ENCODE data around the gene ZMIZ1.

Gene ZMIZ1

GRCh38 chr10:79070081-79070605, 1.4 kb downstream of the ZMIZ1 start:
- TF ChIP-seq CTCF (IDR thresholded peaks at IDR 0.05; ENCODE audit: extremely low read depth, missing control alignments), result no peak
- DNase-seq (ENCODE audit: low spot score), result peak; percentile 32

- no peak for TF ChIP-seq CTCF (IDR thresholded peaks at IDR 0.05; ENCODE audit: extremely low read depth, missing control alignments)
- DNase-seq (ENCODE audit: low spot score), result no peak
These were observed 2.0 kb downstream of the ZMIZ1 start for GRCh38 chr10:79070606-79071395.

DNA sequence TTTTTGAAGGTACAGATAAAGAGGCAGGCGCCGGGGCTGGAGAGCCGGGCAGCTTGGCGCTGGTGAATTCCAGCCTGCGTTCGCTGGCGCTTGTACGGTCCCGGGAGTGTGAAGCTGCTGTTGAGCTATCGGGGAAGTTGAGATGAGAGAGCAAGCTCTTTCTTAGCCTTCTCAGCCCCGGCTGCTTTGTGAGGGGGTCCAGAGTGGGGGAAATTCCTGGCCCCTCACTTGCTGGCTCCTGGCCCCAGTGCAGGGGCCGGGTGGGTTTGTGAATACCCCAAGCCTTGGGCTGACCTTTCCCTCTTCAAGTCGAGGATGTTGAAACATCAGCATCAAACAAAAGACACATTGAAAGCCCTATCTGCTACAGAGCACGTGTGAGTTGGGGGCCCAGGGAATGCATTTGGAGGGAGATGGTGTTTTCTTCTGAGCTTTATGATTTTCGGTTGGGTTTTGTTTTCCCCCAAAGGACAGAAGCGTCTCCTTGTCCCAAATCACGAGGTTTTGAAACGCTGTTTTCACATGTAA, 2.7 kb downstream of the ZMIZ1 start:
- no peak for DNase-seq (ENCODE audit: low spot score)
- TF ChIP-seq CTCF (IDR thresholded peaks at IDR 0.05; ENCODE audit: extremely low read depth, missing control alignments), result no peak

DNA sequence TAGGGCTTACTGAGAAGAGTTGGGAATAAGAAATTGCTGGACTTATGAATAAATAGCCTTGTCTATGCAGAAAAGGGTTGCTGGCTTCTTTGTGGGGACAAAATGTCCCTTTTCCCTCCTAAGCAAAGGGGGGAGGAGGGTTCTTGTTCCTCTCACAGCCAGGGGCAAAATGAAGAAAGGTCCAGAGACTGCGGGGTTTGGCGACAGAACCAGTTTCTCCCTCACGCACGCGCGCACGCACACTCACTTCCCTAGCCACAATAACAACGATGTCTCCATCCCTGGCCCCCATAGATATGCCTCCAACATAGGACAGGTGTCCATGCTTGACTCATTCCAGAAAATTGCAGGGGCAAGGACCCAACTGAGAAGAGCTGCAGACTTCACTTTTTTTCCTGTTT, 3.3 kb downstream of the ZMIZ1 start:
- TF ChIP-seq CTCF (IDR thresholded peaks at IDR 0.05; ENCODE audit: extremely low read depth, missing control alignments), result no peak
- no peak for DNase-seq (ENCODE audit: low spot score)

DNA sequence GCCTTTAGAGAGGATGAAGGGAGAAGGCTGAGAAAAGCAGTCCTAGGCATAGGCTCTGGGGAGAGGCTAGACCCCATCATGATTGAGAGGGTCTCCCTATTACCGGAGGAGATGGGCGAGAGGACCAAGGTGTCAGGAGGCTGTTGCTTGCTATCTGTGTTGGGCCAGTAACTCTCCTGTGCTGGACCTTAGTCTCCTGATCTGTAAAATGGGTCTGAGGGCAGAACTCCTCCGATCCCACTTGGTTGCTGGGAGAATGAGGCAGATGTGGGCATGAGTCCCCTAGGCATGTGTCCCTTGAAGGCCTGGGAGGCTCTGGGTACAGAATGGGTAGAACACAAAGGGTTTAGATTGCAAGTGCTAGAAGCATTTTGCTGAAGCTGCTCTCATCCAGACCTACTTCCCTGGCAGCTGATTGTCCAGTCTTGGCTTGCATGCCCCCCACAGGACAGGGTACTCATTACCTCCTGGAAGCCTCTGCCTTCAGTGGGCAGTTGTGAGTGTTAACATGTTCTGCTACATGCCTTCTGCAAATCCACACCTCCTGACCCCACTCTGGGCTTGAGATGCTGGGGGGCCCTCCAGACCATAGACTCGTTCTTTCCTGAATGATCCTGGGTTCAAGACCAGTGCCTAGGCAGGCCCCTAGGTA, 4.4 kb downstream of the ZMIZ1 start:
- DNase-seq (ENCODE audit: low spot score), result no peak
- no peak for TF ChIP-seq CTCF (IDR thresholded peaks at IDR 0.05; ENCODE audit: extremely low read depth, missing control alignments)

GRCh38 chr10:79073784-79074432, 5.1 kb downstream of the ZMIZ1 start:
- no peak for TF ChIP-seq CTCF (IDR thresholded peaks at IDR 0.05; ENCODE audit: extremely low read depth, missing control alignments)
- DNase-seq (ENCODE audit: low spot score), result no peak
